HG02588 (cell line): ENCODE measurements around the gene APBA2.

ENCODE experiments used
- ATAC-seq: cut with Tn5 transposase; IDR thresholded peaks from one replicate; pipeline ENCODE4 v1.9.1; 2021; ENCODE audit warnings: mild to moderate bottlenecking, moderate library complexity; ENCODE audit not compliant: unreplicated experiment

Gene APBA2

DNA sequence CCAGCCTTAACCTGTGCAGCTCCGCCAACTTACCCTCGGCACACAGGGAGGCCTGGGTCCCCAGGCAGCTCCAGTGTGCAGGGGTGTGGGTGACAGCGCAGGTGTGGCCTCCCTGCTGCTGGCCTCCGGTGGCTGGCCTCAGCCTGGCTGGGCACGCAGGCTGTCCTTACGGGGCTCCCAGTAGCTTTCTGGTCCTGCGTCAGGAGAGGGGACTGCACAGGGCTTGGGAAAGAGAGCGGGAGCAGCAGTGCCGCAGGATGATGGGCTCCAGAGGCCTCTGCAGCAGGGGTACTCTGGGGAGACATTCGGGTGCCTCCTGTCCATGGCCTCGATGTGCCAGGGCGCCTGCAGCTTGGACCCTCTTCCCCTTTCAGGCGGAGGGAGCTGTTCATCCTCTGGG, 9.4 kb downstream of the APBA2 start:
- no peak for ATAC-seq

DNA sequence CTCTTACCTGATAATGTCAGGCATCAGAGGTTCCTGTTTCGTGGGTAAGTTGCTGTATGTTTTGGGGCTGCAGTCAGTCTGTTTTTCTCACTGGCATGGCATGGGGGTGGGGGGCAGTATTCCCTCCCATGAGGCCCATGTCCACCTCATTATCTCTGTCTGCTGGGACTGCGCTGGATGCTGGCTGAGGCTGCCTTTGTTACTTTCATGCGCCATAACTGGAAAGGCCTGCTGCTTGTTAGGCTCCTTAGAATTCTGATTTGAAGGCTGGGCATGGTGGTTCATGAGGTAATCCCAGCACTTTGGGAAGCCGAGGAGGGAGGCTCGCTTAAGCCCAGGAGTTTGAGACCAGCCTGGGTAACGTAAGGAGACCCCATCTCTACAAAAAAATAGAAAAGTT, 9.8 kb downstream of the APBA2 start:
- ATAC-seq, result no peak

DNA sequence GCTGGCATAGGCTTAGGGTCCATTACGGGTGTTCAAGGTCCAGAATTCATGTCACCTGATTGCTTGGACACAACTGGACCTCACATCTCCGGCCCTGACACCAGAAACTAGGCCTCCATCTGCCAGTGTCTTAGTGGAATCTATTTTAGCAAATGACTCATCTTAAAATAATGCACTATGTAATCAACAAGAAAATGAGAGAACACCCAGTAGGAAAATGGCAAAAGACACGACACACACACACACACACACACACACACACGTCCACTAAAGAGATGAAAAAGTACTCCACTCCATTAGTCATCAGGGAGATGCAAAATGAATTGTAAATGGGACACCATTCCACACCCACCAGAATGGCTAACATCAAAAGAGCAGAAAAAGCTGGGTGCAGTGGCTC, 11.2 kb downstream of the APBA2 start:
- no peak for ATAC-seq

DNA sequence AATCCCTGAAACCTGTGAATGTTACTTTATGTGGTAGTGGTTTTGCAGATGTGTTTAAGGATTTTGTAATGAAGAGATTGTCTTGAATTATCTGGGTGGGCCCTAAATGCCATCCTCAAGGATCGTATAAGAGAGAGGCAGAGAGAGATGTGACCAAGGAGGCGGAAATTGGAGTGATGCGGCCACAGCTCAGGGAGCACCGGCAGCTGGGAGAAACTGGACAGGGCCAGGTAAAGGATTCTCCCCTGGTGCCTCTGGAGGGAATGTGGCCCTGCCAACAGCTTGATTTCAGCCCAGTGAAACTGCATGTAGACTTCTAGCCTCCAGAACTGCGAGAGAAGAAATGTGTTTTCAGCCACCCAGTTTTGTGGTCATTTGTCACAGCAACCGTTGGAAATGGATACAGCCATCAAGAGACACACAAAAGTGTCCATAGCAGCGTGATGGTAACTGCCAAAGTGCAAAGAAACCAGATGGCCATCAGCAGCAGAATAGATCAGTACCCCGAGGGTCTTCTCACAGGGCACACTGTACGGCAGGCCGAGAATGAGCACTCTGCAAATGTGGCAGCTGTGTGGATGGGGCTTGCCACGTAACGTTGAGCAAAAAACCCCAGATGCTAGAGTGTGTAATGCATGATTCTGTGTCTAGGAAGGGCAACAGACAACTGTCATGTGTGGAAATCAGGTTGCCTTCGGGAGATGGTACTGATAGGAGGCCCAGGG, 12.2 kb downstream of the APBA2 start:
- no peak for ATAC-seq

DNA sequence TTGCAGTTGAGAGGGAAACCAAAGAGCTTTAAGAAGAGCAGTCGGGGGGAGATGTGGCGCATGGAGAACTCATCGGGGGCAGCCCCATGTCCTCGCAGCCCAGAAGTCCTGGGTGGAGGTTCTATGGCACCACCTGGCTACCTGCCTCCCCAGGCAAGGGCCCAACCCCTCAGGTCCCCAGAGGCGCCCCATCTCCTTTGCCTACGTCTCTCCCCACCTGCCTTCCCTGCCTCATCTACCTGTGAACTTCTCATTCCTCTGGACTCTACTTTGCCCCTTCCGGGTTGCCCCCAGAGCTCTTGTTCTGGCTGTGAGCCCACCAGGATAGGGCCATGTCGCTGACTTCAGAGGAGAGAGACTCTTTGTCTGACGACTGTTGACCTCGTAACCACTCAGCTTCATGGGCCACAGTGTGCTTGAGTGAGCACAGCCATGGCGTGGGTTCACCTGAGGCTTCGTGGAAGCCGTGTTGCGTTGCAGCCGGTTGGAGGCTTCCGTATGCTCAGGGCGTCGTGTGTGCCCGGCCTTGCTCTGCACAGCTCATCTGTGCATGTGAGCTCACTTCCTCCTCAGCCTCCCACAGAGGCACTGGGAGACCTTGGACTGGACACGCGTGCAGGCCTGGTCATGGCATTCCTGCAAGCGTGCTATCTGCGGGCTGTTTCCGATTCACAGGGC, 13.4 kb downstream of the APBA2 start:
- no peak for ATAC-seq

DNA sequence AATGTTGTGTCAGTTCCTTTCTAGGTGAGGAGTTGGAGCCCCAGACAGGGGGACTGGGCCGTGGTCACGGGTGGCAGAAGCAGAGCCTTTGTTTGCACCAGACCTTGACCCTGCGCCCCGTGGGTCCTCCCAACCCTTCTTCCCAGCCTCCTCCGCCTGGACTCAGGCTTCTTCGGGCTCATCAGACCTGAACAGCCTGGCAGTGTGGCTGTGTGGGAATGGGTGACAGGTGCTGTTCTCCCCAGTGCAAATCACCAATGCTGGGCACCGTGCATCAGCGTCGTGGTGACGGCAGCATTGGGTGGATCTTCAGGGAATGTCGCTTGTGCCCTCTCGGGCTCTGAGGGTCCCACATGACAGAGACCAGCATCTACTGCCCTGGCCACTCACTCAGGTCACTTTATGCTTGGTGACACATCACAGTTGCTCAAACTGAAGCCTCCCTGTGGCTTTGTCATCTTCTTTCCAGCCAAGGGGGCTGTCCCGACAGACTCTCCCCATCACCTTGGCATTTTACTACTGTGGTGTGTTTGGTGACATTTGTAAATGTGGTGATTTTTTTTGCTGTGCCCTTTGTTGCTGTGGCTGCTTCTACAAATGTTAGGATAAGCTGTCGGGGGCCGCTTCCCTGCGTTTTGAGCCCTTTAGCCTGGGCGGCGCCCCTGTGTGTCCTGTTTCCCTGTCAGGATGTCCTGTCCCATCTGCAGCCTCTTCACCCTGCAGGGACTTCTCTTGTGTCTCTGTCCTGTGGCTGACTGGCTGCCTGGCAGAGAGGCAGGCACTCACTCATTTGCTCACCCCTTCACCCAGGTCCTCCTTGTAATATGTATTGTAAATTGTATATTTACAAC, 14.5 kb downstream of the APBA2 start:
- no peak for ATAC-seq

DNA sequence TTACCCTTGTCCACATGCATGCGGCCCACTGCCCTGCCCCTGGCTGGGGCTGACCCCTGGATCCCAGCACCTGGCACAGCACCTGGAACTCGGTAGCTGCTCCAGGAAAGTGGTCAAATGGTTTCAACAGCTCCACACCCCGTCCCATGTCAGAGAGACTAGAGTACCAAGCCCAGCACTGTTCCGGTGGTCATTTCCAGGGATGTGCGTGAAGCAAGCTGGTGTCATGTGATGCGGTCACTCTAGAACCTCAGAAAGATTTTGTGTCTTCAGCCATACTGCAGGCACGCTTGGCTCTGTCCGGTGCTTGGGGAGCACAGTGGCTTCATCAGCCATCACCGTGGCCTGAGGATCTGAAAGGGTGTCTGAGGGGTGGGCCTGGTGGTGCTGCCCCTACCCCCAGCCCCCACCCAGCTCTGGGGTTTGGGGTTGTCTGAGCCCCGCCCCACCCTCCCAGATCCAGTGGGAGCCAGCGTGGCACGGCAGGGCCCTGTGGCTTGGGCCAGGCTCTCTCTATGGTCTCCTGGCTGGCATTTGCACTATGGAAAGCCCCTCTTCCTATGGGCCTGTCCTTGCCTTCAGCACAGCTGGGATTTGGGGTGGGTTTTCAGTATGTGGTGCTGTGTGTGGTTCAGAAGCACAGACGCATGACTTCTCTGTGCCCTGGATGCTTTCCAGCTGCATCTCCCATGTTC, 15.3 kb downstream of the APBA2 start:
- ATAC-seq, result no peak

DNA sequence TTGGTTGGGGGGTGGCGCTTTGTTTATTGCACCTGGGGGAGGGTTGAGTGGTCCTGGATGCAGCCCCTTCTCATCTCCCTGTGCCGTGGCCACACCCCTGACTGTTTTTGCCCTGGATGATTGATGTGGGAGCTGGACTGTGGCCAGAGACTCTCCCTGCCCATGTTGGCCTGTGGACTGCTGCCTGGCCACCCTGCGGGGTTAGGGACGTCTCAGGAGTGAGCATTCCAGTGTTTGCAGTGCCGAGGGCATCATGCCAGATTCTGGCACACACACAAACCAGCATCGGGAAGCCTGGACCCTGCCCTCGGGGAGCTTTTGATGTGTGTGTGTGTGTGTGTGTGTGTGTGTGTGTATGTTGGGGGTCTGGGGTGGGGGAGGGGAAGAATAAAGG, 15.8 kb downstream of the APBA2 start:
- ATAC-seq, result no peak

DNA sequence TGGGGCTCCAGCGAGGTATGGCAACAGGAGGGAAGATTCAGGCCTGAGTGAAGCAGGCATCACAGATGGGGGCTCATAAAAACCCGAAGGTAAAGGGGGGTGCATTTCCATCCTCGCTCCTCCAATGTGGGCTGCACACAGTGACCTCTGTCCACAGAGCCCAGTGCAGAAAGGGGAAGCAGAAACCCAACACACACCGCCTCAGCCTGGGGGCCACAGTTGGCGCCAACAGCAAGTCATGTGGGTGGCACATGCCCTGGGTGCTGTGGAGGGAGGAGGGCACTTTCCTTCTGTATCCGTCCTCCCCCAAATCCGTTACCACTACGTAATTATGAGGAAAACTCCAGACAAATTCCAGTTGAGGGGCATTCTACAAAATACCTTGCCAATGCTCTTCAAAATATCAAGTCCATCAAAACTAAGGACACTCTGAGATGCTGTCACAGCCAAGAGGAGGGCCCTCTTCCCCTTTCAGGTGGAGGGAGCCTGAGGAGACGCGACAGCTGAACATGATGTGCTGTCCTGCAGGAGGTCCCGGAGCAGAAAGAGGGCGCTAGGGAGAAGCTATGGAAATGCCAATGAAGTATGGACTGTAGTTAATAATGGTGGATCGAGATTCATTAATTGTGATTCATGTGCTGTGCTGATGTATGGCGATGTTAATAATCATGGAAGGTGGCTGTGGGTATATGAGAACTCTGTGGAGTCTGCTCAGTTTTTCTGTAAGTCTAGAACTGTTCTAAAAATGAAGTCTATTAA, 16.4 kb downstream of the APBA2 start:
- ATAC-seq, result no peak

DNA sequence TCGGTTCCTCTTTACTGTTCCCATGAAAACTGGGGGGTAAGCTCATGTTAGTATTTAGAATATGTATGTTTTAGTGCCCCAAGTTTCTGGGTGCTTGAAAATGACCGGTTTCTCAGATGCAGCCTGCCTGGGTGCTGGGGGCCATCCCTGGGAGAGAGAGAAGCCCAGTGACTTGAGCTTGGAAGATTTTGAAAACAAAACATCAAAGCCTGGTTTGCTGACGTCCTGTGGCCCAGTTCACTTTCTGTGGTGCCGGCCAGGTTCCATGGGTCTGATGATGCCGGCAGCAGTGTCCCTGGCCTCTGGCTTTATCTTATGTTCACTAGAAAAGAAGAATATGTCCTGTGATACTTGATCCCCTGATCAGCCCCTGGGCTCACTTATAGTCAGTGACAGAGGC, 17.1 kb downstream of the APBA2 start:
- no peak for ATAC-seq

DNA sequence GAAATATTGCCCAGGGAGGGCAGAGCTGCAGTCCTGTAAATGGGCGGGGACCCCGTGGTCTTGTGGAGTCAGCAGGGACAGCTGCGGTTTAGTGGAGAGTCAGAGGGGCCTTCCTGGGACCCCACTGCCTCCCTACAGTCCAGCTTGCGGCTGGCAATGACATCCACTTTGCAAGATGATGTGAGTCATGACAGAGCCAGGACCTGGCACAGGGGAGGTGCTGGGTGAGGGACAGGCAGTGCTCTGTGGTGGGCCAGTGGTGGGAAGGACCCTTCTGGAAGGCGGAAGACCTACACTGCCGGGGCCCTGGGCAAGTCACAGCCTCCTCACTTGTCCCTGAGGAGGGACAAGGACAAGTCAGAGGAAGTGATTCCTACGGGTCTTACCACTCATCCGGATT, 17.8 kb downstream of the APBA2 start:
- no peak for ATAC-seq

DNA sequence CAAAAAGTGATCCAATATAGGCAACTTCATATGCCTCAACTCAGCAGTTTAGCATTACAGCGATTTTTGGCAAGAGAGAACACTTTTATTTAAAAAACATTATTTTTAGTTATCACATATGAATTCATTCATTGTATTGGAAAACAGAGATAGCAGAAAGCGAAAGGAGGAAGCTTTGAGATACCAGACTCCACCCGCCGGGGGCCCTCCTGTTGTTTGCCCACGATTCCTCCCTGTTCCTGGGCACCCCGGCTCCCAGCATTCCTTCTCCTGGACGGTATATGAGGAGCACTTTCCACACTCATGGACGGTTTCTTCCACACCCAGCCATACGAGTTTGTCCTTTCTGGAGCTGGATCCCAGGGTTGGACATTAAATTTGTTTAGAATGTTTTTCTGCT, 18.2 kb downstream of the APBA2 start:
- ATAC-seq, result no peak

DNA sequence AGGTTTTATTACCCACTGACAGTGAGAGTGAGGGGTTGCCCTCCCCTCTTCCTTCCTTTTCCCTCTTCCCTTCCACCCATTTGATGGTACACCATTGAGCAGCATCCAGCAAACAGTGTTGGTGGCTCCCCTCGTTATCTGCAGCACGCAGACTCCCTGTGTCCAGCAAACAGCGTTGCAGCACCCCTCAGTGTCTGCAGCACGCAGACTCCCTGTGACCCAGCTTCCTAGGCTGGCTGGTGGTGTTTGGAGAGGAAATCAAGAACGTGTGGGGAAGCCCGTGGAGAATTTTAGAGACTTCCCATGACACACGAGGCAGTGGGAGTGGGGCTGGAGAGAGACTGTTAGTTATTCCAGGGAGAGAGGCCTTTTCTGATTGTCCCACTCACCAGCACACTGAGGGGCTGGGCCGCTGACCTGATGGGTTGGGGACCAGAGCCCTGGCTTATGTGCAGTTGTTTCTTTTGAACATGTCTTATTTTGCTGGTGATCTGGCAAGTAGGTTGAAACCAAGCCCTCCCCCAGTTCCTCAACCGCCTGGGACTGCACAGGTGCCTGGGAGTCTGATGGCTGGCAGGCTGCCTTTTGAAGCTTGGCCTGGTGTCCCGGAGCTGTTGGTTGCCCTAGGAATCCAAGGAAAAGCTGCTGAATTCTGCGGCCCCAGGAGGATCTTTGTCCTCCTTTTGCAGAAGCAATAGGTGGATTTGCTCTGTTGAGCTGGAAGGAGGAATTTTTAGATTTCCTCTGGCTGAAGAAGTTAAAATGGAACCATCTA, 19.0 kb downstream of the APBA2 start:
- no peak for ATAC-seq

DNA sequence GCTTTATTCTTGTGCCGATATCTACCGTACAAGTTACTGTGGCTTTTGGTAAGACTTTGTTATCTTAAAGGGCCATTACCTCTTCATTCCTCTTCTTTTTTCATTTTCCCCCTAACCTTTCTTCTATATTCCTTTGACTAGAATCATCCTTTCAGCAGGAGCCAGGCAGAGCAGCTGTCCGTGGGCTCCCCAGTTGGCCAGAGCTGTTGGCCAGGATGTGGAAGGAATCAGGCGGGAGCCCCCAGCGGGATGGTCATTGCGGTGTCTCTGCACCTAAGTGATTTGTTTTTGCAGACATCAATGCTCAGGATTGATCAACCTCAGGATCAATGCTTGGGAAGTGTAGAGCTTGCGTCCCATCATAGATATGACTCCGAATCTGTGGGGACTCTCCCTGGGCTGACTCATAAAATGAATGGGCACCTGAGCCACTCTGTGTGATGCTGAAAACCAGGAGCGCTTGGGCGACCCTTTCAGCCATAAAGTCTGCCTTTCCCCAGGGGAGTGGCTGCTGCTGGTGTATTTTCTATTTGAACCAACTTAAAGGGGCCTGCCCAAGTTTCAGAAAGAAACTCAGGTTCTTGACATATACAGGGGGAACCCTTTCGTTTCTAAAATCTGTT, 21.7 kb downstream of the APBA2 start:
- ATAC-seq, result no peak

DNA sequence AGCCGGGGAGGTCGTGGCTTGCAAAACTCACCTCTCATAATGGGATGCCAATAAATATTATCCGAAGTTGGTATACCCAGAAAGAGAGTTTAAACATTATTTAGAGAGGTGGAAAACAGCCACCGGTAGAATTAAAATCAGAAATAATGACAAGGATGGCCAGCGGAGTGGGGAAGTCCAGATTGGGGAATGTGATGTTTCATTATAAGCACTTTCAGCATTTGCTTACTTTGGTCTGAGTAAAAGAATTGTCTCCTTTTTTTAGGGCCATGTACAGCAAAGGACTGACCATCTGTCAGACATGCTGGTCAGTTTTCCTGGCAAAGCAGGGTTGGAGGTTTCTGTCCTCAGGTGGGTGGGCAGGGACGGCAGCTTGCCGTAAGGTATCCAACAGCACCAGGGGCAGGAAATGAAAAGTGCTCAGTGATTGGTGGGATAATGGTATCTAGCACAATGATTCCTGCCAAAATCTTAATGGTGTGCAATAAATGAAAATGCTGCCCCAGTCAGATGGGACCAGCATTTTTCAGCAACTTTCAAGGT, 24.3 kb downstream of the APBA2 start:
- no peak for ATAC-seq

DNA sequence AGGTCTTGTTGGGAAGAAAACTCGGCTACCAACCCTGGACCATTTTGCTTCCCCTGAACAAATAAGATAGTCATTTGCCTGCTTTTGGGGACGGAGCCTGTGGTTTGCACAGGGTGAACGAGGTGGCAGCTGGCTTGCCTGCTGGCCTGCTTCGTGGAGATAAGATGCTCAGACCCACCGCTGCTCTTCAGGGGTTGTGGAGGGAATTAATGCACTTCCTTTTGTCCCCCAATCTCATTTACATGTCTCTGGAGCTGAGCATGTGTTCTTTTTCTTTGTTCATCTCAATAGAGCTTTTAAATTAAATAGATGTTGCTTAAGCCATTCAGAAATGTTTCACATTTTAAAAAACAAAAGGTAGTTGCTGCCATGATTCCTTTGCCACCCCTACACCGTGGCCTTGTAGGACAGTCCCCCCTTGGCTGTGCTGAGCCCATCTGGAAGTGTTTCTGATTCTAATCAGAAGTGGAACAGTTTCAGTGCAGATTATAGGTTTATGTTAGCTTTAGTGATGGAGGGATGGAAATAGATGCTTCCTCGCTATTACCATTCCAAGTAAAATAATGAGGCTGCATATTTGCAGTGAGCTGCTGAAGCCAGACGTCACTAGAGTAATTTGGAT, 25.6 kb downstream of the APBA2 start:
- no peak for ATAC-seq

DNA sequence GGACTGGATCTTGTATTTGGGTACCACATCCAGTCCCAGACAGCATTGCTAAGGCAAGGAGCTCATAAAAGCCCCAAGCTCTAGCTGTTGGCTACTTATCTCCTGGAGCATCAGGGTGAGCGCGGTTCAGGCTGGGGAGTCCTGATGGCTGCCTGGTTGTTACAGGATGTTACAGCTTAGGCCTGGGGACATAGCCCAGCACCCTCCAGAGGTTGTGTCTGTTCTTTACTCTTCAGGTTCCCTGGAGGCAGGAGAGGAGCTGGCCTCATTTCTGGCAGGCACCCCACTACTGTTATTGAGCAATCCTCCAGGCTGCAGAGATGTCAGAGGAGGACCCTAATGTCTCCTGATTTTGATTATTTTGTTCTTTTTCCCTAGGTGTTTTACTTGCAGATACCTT, 26.6 kb downstream of the APBA2 start:
- no peak for ATAC-seq

DNA sequence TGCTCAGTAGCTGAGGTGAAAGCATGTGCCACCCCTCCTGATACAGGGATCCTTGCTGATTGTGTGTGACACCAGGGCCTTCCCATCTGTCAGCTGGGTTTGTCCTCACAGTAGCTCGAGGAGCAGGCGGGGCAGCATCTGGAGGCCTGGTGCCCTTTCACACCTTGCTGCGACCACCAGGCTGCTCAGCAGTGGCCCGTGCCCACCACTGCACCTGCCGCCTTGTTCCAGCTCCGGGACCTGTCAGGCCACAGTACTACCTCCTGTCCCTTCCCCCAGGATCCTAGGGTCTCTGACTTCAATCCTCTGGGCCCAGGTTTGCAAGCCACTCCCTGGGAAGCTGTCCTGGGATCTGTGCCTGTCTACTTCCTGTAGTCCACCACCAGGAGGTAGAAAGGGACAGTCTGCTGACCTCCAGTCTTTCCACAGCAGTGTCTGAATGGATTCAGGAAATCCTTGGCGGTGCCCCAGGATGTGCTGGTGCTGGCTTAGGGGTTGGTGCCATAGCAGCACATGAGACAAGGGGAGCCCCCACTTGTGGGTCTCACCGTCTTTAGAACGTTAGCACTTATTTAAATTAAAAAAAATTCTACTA, 27.5 kb downstream of the APBA2 start:
- no peak for ATAC-seq
